Measurements from ENCODE around the gene CLEC1B.

The CLEC1B gene

GRCh38 chr12:10016881-10017280, 18.0 kb upstream of the CLEC1B start:
- Histone ChIP-seq H3K27ac (ENCODE audit: low read length) (no peak overlapping the region), H3K4me2 (ENCODE audit: low read depth, low read length) (no peak overlapping the region), H3K4me3 (ENCODE audit: low read length) (no peak overlapping the region), H3K9me3 (replicated peaks; ENCODE audit: insufficient read depth, low read length) (no peaks in the 10 kb centered on the region), H2AFZ (ENCODE audit: low read length) (no peak overlapping the region), H4K20me1 (ENCODE audit: insufficient read depth, low read length) (no peaks in the 10 kb centered on the region), H3K4me1 (ENCODE audit: low read length) (no peaks in the 10 kb centered on the region), H3F3A (ENCODE audit: insufficient read depth, low read length) (no peaks in the 10 kb centered on the region), H3K9ac (ENCODE audit: low read length) (no peak overlapping the region), H3K79me2 (ENCODE audit: low read length) (no peaks in the 10 kb centered on the region), H3K36me3 (replicated peaks; ENCODE audit: insufficient read depth, low read length) (no peaks in the 10 kb centered on the region), H3K27me3 (replicated peaks; ENCODE audit: insufficient read depth, low read length) (no peaks in the 10 kb centered on the region), H3K9me2 (replicated peaks; ENCODE audit: insufficient read depth, low read length) (no peaks in the 10 kb centered on the region)
- TF ChIP-seq, protein P1, sequence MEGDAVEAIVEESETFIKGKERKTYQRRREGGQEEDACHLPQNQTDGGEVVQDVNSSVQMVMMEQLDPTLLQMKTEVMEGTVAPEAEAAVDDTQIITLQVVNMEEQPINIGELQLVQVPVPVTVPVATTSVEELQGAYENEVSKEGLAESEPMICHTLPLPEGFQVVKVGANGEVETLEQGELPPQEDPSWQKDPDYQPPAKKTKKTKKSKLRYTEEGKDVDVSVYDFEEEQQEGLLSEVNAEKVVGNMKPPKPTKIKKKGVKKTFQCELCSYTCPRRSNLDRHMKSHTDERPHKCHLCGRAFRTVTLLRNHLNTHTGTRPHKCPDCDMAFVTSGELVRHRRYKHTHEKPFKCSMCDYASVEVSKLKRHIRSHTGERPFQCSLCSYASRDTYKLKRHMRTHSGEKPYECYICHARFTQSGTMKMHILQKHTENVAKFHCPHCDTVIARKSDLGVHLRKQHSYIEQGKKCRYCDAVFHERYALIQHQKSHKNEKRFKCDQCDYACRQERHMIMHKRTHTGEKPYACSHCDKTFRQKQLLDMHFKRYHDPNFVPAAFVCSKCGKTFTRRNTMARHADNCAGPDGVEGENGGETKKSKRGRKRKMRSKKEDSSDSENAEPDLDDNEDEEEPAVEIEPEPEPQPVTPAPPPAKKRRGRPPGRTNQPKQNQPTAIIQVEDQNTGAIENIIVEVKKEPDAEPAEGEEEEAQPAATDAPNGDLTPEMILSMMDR (IDR thresholded peaks at IDR 0.05; ENCODE audit: low read length) = no peak
- DNase-seq = no peak

GRCh38 chr12:10015450-10015849, 16.5 kb upstream of the CLEC1B start:
- no peak overlapping the region for H3K27ac ChIP-seq (ENCODE audit: low read length)

DNA sequence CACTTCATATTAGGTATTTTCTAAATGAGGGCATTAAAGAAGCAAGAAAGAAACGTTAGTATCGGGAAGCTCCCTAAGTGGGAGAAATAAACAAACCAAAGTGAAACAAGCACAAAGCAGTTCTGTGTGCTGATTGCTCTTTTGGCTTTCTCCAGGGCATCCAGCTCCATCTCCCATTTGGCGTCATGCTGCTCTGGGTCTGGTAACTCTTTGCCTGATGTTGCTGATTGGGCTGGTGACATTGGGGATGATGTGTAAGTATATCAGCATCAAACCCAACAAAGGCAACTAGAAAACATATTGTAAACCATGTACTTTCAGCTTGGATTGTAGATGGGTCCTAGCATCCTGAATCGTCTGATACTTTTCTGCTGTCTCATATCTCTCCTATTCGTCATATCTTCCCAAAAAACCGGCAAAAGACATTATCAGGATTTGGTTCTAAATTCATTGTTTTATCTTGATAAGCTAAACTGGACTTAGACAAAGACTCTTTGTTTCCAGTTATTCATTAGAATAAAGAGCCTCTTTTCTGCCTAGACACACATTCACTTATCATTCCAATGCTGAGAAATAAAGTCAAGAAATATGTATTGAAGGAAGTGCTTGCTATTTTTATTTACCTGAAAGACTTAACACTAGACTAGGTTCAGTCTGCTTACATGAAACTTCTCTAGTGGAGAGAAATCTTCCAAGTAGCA, 13.9 kb upstream of the CLEC1B start:
- H3K4me3 ChIP-seq (ENCODE audit: low read length) = no peak overlapping the region
- no peaks in the 10 kb centered on the region for H3K36me3 ChIP-seq (replicated peaks; ENCODE audit: insufficient read depth, low read length)
- TF ChIP-seq, protein P1 (IDR thresholded peaks at IDR 0.05; ENCODE audit: low read length) = no peak
- TF ChIP-seq EZH2phosphoT487 (IDR thresholded peaks at IDR 0.05; ENCODE audit: low read length) (no peak), EZH2 (optimal IDR thresholded peaks at IDR 0.05; ENCODE audit: low read depth, low read length) (no peak)
- no peak overlapping the region for H2AFZ ChIP-seq (ENCODE audit: low read length)
- no peaks in the 10 kb centered on the region; the same call in 1 of the 2 replicates for H3K4me1 ChIP-seq (ENCODE audit: low read length)
- no peaks in the 10 kb centered on the region for H3K9me2 ChIP-seq (replicated peaks; ENCODE audit: insufficient read depth, low read length)
- H3F3A ChIP-seq (ENCODE audit: insufficient read depth, low read length) = no peaks in the 10 kb centered on the region
- H3K79me2 ChIP-seq (ENCODE audit: low read length) = no peaks in the 10 kb centered on the region
- DNase-seq = no peak
- no peak overlapping the region for H3K9ac ChIP-seq (ENCODE audit: low read length)
- H3K27me3 ChIP-seq (replicated peaks; ENCODE audit: insufficient read depth, low read length) = no peaks in the 10 kb centered on the region
- no peaks in the 10 kb centered on the region for H4K20me1 ChIP-seq (ENCODE audit: insufficient read depth, low read length)
- no peak overlapping the region for H3K27ac ChIP-seq (ENCODE audit: low read length)
- no peaks in the 10 kb centered on the region for H3K9me3 ChIP-seq (replicated peaks; ENCODE audit: insufficient read depth, low read length)
- no peak overlapping the region for H3K4me2 ChIP-seq (ENCODE audit: low read depth, low read length)

More at GRCh38 chr12:10015450-10015849, 16.5 kb upstream of the CLEC1B start:
- no peak for TF ChIP-seq EZH2 (optimal IDR thresholded peaks at IDR 0.05; ENCODE audit: low read depth, low read length)
- TF ChIP-seq EZH2phosphoT487 (IDR thresholded peaks at IDR 0.05; ENCODE audit: low read length) = no peak
- TF ChIP-seq, protein P1 (IDR thresholded peaks at IDR 0.05; ENCODE audit: low read length) = no peak
- Histone ChIP-seq H3F3A (ENCODE audit: insufficient read depth, low read length) (no peaks in the 10 kb centered on the region), H3K27me3 (replicated peaks; ENCODE audit: insufficient read depth, low read length) (no peaks in the 10 kb centered on the region), H3K9me3 (replicated peaks; ENCODE audit: insufficient read depth, low read length) (no peaks in the 10 kb centered on the region), H3K9ac (ENCODE audit: low read length) (no peak overlapping the region), H3K4me2 (ENCODE audit: low read depth, low read length) (no peak overlapping the region), H3K4me3 (ENCODE audit: low read length) (no peak overlapping the region), H3K36me3 (replicated peaks; ENCODE audit: insufficient read depth, low read length) (no peaks in the 10 kb centered on the region), H2AFZ (ENCODE audit: low read length) (no peak overlapping the region), H3K9me2 (replicated peaks; ENCODE audit: insufficient read depth, low read length) (no peaks in the 10 kb centered on the region), H3K79me2 (ENCODE audit: low read length) (no peaks in the 10 kb centered on the region), H3K4me1 (ENCODE audit: low read length) (no peaks in the 10 kb centered on the region), H4K20me1 (ENCODE audit: insufficient read depth, low read length) (no peaks in the 10 kb centered on the region)
- DNase-seq = no peak
